Esophagus muscularis mucosa (tissue), 4 donors: ENCODE measurements around the gene RNF213. TPM values are rescaled to one million over a fixed set of nuclear protein-coding genes. Genes with fewer than 3 reads are reported as not detected.

ENCODE experiments used
- DNase-seq: peaks from one replicate; pipeline ENCODE4 v3.0.0-alpha.2; 2017; ENCODE audit errors: extremely low spot score
- H3K27ac ChIP-seq, 4 donors: fragments of 200-600 bp; sonication (generic); replicated peaks in 1 of 4; 1 replicate in 3 of 4; 2 replicates in 1 of 4; pipeline ENCODE4 v1.5.1; 2016 to 2019; ENCODE audit warnings: mild to moderate bottlenecking in 1 of 4
- H3K27me3 ChIP-seq, 4 donors: fragments of 200-600 bp; sonication (generic); one replicate each; pipeline versions ENCODE4 v1.5.1 to v1.6.0; 2016 to 2019
- H3K36me3 ChIP-seq, 4 donors: fragments of 200-600 bp; sonication (generic); one replicate each; pipeline ENCODE4 v1.5.1; 2016 to 2019
- H3K4me1 ChIP-seq, 4 donors: fragments of 200-600 bp; sonication (generic); one replicate each; pipeline ENCODE4 v1.5.1; 2016 to 2019
- H3K4me3 ChIP-seq, 4 donors: fragments of 200-600 bp; sonication (generic); 1 replicate in 2 of 4; 2 replicates in 2 of 4; pipeline ENCODE4 v1.5.1; 2016 to 2019; ENCODE audit warnings: mild to moderate bottlenecking in 4 of 4, moderate library complexity in 1 of 4
- H3K9me3 ChIP-seq, 4 donors: fragments of 200-600 bp; sonication (generic); 1 replicate in 3 of 4; 2 replicates in 1 of 4; pipeline ENCODE4 v1.5.1; 2016 to 2019
- EP300 ChIP-seq: sonication (generic); formaldehyde crosslinking; IDR thresholded peaks from one replicate; pipeline ENCODE4 v1.6.1; 2017; ENCODE audit warnings: antibody characterized with exemption
- POLR2A ChIP-seq: fragments of 450-650 bp; IDR thresholded peaks from one replicate; pipeline ENCODE4 v1.6.1; 2017; ENCODE audit warnings: antibody characterized with exemption, moderate library complexity, mild to moderate bottlenecking, low read depth
- POLR2AphosphoS5 ChIP-seq, 2 donors: sonication (generic); formaldehyde crosslinking; IDR thresholded peaks; one replicate each; pipeline ENCODE4 v1.6.1; 2017; ENCODE audit warnings: antibody characterized with exemption in 2 of 2
- WGBS: methylation state at CpG from one replicate; pipeline ENCODE4 v1.1.5; 2018; 5-methylcytosine and 5-hydroxymethylcytosine counted together
- intact Hi-C: fragments of 100-400 bp; cut with DNase I; formaldehyde crosslinking; loops from one replicate; pipeline ENCODE4 v1.15.1; 2023
- total RNA-seq, 4 donors: library from RNA; depleted of rRNA; stranded (reverse); fragments of >200 nt; gene quantifications; one replicate each; pipeline versions ENCODE4 v1.1.0 to v1.2.1, GENCODE V29; 2016
- TF ChIP-seq, protein P1 (sequence below), 3 experiments: fragments of 200-600 bp in 2 of 3; fragments of 450-650 bp in 1 of 3; sonication (generic) in 2 of 3; IDR thresholded peaks; one replicate each; pipeline ENCODE4 v1.5.1; 2017 to 2019; ENCODE audit warnings: antibody characterized with exemption in 3 of 3, mild to moderate bottlenecking in 2 of 3, moderate library complexity in 1 of 3

Gene RNF213
- total RNA-seq, 4 donors from 2014 or later, result 55.8 to 85.7 (median 75.9) TPM

DNA sequence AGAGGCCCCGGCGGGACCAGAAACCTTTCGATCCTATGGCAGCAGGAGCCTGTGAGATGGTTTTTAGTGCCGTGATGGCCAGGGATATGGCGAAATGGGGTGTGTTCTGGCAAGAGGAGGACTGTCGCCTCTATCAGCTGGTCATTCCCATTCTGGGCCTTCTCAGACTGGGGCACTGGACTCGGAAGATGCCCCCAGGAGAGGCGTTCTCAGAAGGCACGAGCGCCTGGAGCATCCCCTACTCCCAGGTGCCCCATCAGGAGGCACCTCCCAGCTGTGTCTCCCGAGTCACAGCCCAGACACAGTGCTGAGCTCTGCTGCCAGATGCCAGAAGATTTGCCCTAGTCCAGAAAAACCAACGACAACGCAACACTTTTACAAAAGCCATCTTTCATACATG lies 99.7 kb downstream of the RNF213 start:
- intact Hi-C loops, result no loop called here
- Histone ChIP-seq H3K36me3 (peaks cover 81 to 98% (median 96%) of the 10 kb centered on the region in 4 donors), H3K4me3 (no peak overlapping the region), H3K27me3 (no peaks in the 10 kb centered on the region), H3K4me1 (peaks cover 0 to 13% (median 8%) of the 10 kb centered on the region in 4 donors), H3K9me3 (no peaks in the 10 kb centered on the region), H3K27ac (no peak overlapping the region)
- WGBS, result 95% methylated on average over 13 of the region's 13 CpGs
- TF ChIP-seq EP300 (no peak), POLR2A (no peak), POLR2AphosphoS5 (IDR thresholded peaks at IDR 0.05) (no peak)
- TF ChIP-seq, protein P1, sequence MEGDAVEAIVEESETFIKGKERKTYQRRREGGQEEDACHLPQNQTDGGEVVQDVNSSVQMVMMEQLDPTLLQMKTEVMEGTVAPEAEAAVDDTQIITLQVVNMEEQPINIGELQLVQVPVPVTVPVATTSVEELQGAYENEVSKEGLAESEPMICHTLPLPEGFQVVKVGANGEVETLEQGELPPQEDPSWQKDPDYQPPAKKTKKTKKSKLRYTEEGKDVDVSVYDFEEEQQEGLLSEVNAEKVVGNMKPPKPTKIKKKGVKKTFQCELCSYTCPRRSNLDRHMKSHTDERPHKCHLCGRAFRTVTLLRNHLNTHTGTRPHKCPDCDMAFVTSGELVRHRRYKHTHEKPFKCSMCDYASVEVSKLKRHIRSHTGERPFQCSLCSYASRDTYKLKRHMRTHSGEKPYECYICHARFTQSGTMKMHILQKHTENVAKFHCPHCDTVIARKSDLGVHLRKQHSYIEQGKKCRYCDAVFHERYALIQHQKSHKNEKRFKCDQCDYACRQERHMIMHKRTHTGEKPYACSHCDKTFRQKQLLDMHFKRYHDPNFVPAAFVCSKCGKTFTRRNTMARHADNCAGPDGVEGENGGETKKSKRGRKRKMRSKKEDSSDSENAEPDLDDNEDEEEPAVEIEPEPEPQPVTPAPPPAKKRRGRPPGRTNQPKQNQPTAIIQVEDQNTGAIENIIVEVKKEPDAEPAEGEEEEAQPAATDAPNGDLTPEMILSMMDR (IDR thresholded peaks at IDR 0.05), result no peak
- no peak for DNase-seq

DNA sequence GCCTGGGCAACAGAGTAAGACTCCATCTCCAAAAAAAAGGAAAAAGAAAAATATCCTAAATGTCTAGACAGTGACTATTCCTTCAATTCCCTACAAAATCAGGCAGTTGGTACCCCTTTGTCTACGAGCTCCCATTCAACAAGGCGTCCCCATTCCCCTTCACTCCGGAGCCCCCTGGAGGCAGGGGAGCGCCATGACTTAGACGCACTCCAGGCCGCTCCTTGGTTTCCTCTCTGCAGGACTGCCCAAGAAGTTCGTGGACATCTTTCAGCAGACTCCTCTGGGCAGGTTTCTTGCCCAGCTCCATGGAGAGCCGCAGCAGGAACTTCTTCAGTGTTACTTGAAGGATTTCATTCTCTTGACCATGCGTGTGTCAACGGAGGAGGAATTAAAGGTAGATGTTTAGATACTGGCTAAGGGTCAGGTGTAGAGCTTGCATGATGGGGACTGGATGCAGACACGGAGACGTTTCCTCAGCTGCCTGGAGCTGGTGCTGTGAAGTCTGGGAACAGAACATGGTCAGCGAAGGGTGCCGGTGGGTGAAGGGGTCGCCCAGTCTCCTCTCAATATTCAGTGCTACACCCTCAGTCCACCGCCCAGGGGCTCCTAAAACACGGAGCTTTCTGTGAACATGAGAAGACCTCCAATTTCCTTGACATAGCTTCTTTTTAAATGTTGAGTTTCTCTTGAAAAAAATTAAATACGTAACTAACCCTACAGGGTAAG lies 101.0 kb downstream of the RNF213 start:
- H3K36me3 ChIP-seq, result peaks cover 83 to 99% (median 98%) of the 10 kb centered on the region in 4 donors
- H3K4me3 ChIP-seq, result no peak overlapping the region
- WGBS, result 93% methylated on average over 15 of the region's 18 CpGs
- intact Hi-C loops, result no loop called here
- H3K9me3 ChIP-seq, result no peaks in the 10 kb centered on the region
- H3K27me3 ChIP-seq, result no peaks in the 10 kb centered on the region
- peaks cover 0 to 13% (median 8%) of the 10 kb centered on the region in 4 donors for H3K4me1 ChIP-seq
- TF ChIP-seq POLR2AphosphoS5 (IDR thresholded peaks at IDR 0.05), result no peak
- TF ChIP-seq, protein P1 (IDR thresholded peaks at IDR 0.05), result peak; percentile 14 to 35 (median 14)
- TF ChIP-seq EP300, result no peak
- no peak for TF ChIP-seq POLR2A
- H3K27ac ChIP-seq, result no peak overlapping the region
- no peak for DNase-seq

DNA sequence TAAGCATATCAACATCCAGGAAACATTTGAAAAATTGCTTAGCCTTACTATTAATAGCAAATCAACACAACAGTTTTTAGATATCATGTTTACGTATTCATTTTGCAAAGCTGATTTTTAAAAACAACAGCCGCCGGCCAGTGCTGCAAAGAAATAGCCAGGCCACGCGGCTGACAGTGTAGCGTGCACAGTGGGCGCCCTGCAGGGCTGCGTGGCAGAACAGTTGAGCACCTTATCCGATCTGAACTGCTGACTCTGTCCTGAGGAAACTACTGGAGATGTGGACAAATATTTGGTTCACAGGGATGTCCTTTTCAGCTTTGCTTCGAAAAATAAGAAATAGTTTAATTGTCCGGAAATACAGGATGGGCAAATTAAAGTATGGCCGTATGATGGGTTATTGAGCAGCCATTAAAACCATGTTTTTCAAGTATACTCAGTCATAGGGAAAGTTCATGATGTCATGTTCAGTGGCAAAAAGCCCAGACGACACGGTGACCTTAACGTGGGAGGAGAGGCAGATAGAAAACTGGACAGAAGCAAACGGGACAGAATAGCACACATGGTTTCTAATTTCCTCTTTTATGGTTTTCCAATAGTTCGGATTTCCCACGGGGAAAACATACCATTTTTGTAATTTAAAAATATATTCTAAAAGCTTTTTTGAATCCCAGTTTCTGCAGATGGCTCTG lies 101.9 kb downstream of the RNF213 start:
- no peak overlapping the region for H3K4me3 ChIP-seq
- peaks cover 0 to 13% (median 8%) of the 10 kb centered on the region in 4 donors for H3K4me1 ChIP-seq
- peaks cover 77 to 99% (median 95%) of the 10 kb centered on the region in 4 donors for H3K36me3 ChIP-seq
- H3K27me3 ChIP-seq, result no peaks in the 10 kb centered on the region
- H3K27ac ChIP-seq, result peak overlapping the region in 1 of 4 donors; percentile 23
- TF ChIP-seq EP300 (no peak), POLR2AphosphoS5 (IDR thresholded peaks at IDR 0.05) (no peak), POLR2A (no peak)
- TF ChIP-seq, protein P1 (IDR thresholded peaks at IDR 0.05), result no peak
- H3K9me3 ChIP-seq, result no peaks in the 10 kb centered on the region
- 75% methylated on average over 18 of the region's 18 CpGs for WGBS
- DNase-seq, result no peak
- intact Hi-C loops, result no loop called here

DNA sequence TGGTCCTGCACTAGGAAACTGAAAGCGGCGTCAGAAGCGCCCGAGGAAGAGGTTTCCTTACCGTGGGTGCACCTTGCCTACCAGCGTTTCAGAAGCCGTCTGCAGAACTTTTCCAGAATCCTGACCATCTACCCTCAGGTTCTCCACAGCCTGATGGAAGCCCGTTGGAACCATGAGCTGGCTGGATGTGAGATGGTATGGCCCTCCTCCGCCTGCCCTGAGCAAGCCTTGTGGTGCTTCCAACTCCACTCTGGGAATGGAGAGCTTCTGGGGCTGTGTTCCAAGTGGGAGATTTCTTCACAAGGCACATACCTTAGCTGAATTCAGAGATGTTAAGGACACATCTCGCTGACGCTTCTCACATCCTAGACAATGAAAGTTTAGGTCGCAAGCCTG lies 102.5 kb downstream of the RNF213 start:
- H3K4me3 ChIP-seq, result no peak overlapping the region
- peaks cover 0 to 13% (median 8%) of the 10 kb centered on the region in 4 donors for H3K4me1 ChIP-seq
- H3K36me3 ChIP-seq, result peaks cover 80 to 99% (median 95%) of the 10 kb centered on the region in 4 donors
- H3K27ac ChIP-seq, result peak overlapping the region in 2 of 4 donors; percentile 6 to 23
- WGBS, result 83% methylated on average over 12 of the region's 12 CpGs
- no peaks in the 10 kb centered on the region for H3K27me3 ChIP-seq
- intact Hi-C loops, result no loop called here
- no peak for TF ChIP-seq POLR2A
- no peak for TF ChIP-seq POLR2AphosphoS5 (IDR thresholded peaks at IDR 0.05)
- TF ChIP-seq, protein P1 (IDR thresholded peaks at IDR 0.05), result no peak
- TF ChIP-seq EP300, result no peak
- no peak for DNase-seq
- no peaks in the 10 kb centered on the region for H3K9me3 ChIP-seq
